GM12892 (cell line): ENCODE data around the gene PEPD.

ENCODE experiments used
- POLR2A ChIP-seq: IDR thresholded peaks from 2 replicates; pipeline ENCODE4 v1.6.1; 2011; ENCODE audit warnings: low read depth, low read length, control low read depth
- POLR2AphosphoS5 ChIP-seq: IDR thresholded peaks from 2 replicates; pipeline ENCODE4 v1.6.1; 2011; ENCODE audit warnings: low read depth, low read length, control low read depth

DNA sequence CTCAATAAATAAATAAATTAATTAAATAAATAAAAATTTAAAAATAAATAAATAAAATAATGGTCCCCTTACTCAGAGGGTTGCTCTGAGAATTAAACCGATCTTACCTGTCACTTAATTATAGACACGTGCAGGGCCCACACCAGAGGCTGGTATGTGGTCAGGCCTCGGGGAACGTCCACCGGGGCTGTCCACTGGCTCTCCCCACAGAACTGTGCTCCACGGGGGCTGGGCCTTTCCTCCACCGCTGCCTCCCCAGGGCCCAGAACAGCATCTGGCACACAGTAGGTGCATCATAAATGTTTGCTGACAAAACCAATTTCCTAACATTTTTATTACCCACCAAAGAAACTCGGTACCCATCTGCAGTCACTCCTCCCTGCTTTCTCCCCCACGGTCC is 78.9 kb downstream of the PEPD start:
- TF ChIP-seq POLR2AphosphoS5 (no peak), POLR2A (no peak)
